Mucosa of rectum (tissue), 2 donors: ENCODE measurements around the gene B4GALNT3.

Source experiments
- H3K27ac ChIP-seq, 2 donors: one replicate each; pipeline ENCODE4 v1.7.0; 2013; ENCODE audit warnings: inconsistent platforms in 2 of 2, low read depth in 2 of 2, low read length in 2 of 2
- H3K27me3 ChIP-seq, 2 donors: one replicate each; pipeline ENCODE4 v1.7.0; 2013; ENCODE audit warnings: low read length in 2 of 2; ENCODE audit not compliant: control insufficient read depth in 2 of 2, insufficient read depth in 2 of 2
- H3K36me3 ChIP-seq, 2 donors: one replicate each; pipeline ENCODE4 v1.7.0; 2013; ENCODE audit warnings: low read length in 2 of 2; ENCODE audit not compliant: control insufficient read depth in 2 of 2, insufficient read depth in 2 of 2
- H3K4me1 ChIP-seq, 2 donors: one replicate each; pipeline ENCODE4 v1.7.0; 2013; ENCODE audit warnings: low read length in 2 of 2, mild to moderate bottlenecking in 1 of 2; ENCODE audit not compliant: control insufficient read depth in 2 of 2, insufficient read depth in 2 of 2
- H3K4me3 ChIP-seq, 2 donors: one replicate each; pipeline ENCODE4 v1.7.0; 2013; ENCODE audit warnings: low read length in 2 of 2
- H3K9ac ChIP-seq, 2 donors: one replicate each; pipeline ENCODE4 v1.7.0; 2013; ENCODE audit warnings: low read length in 2 of 2, low read depth in 1 of 2, mild to moderate bottlenecking in 1 of 2
- H3K9me3 ChIP-seq, 2 donors: one replicate each; pipeline ENCODE4 v1.7.0; 2013; ENCODE audit warnings: low read length in 2 of 2; ENCODE audit not compliant: control insufficient read depth in 2 of 2
- donor health status: healthy.
- donor health status: Normal muscosa, but diverticular disease.

Gene B4GALNT3

GRCh38 chr12:602700-603068, 142.9 kb downstream of the B4GALNT3 start:
- Histone ChIP-seq H3K27ac (no peak overlapping the region), H3K27me3 (no peaks in the 10 kb centered on the region), H3K36me3 (no peaks in the 10 kb centered on the region), H3K4me3 (no peak overlapping the region), H3K4me1 (no peaks in the 10 kb centered on the region), H3K9ac (no peak overlapping the region), H3K9me3 (no peaks in the 10 kb centered on the region)

GRCh38 chr12:604956-605355, 145.2 kb downstream of the B4GALNT3 start:
- Histone ChIP-seq H3K36me3 (no peaks in the 10 kb centered on the region), H3K9ac (no peak overlapping the region), H3K9me3 (no peaks in the 10 kb centered on the region), H3K27me3 (no peaks in the 10 kb centered on the region), H3K4me1 (peaks cover 0 to 1% of the 10 kb centered on the region in 2 donors), H3K27ac (no peak overlapping the region), H3K4me3 (no peak overlapping the region)

DNA sequence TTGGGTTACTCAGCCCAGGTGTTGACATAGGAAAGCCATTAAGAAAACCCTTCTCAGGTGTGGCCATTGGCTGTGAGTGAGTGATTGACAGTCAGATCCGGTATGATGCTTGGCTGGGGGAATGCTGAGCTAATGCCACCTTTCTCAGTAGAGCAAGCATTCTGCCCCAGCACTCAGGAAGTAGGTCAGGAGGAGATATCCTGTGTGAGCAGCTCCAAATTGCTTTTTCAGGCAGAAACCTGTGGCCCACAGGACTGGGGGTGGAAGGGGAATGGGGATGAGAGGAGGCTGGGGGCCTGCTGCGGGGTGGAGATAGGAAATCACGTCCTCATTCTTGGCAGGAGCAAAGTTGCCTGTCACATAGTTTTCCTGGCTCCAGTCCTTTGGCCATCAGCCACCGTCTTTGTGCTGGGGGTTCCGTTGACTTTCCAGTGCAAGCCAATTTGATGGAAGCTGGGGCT, 147.8 kb downstream of the B4GALNT3 start:
- H3K9ac ChIP-seq = no peak overlapping the region
- H3K9me3 ChIP-seq = no peaks in the 10 kb centered on the region
- H3K27me3 ChIP-seq = no peaks in the 10 kb centered on the region
- H3K4me1 ChIP-seq = peaks cover 0 to 7% of the 10 kb centered on the region in 2 donors
- no peak overlapping the region for H3K27ac ChIP-seq
- H3K36me3 ChIP-seq = no peaks in the 10 kb centered on the region
- no peak overlapping the region for H3K4me3 ChIP-seq

- H3K27ac ChIP-seq = no peak overlapping the region
- H3K36me3 ChIP-seq = no peaks in the 10 kb centered on the region
- H3K27me3 ChIP-seq = no peaks in the 10 kb centered on the region
- no peaks in the 10 kb centered on the region for H3K9me3 ChIP-seq
- peaks cover 0 to 7% of the 10 kb centered on the region in 2 donors for H3K4me1 ChIP-seq
- no peak overlapping the region for H3K9ac ChIP-seq
- H3K4me3 ChIP-seq = no peak overlapping the region
Observed at GRCh38 chr12:608413-608812, 148.7 kb downstream of the B4GALNT3 start.

- H3K4me3 ChIP-seq = no peak overlapping the region
- H3K27me3 ChIP-seq = no peaks in the 10 kb centered on the region
- H3K9me3 ChIP-seq = no peaks in the 10 kb centered on the region
- H3K27ac ChIP-seq = no peak overlapping the region
- peaks cover 0 to 7% of the 10 kb centered on the region in 2 donors for H3K4me1 ChIP-seq
- H3K36me3 ChIP-seq = no peaks in the 10 kb centered on the region
- no peak overlapping the region for H3K9ac ChIP-seq
Observed at GRCh38 chr12:608921-609320, 149.2 kb downstream of the B4GALNT3 start.

DNA sequence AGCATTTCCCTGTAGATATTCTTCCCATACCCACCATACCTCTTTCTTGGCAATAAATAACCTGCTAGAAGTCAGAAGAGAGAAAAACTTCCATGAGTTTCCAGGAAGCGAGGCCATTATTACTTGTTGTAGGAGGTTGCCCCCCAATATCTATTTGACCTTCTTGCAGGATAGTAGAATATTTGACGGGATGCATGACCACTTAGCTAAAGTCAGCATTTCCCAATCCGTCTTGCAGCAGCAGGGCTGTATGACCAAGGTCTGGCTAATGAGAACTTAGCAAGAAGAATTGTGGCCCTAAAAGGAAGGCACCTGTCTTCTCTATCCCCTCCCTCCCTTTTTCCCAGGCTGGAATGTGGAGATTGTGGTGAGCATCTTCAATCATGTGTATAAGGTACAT, 152.0 kb downstream of the B4GALNT3 start:
- H3K27me3 ChIP-seq = no peaks in the 10 kb centered on the region
- peaks cover 0 to 7% of the 10 kb centered on the region in 2 donors for H3K4me1 ChIP-seq
- no peaks in the 10 kb centered on the region for H3K9me3 ChIP-seq
- no peak overlapping the region for H3K9ac ChIP-seq
- H3K4me3 ChIP-seq = no peak overlapping the region
- H3K36me3 ChIP-seq = no peaks in the 10 kb centered on the region
- H3K27ac ChIP-seq = no peak overlapping the region

DNA sequence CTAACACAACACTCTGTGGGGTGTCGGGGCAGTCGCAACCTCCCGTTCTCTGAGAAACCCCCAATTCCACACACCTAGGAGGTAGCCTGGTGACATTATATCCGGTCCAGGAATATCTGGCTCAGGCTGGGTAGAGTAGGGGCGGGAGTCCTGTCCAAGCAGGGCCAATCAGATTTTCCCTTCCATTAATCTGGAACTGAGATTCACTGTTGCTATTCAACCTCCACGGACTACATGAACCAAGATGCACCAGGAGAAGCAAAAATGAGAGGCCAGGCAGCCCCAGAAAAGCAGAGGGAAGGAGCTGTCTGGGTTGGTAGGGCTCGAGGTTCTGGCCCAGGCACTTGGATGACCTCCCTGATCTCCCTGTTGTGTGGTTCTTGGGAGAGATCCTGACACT, 152.6 kb downstream of the B4GALNT3 start:
- no peak overlapping the region for H3K4me3 ChIP-seq
- H3K4me1 ChIP-seq = peaks cover 0 to 7% of the 10 kb centered on the region in 2 donors
- H3K27ac ChIP-seq = no peak overlapping the region

GRCh38 chr12:612886-613285, 153.1 kb downstream of the B4GALNT3 start:
- Histone ChIP-seq H3K4me1 (peaks cover 0 to 7% of the 10 kb centered on the region in 2 donors), H3K27ac (no peak overlapping the region), H3K27me3 (no peaks in the 10 kb centered on the region), H3K36me3 (no peaks in the 10 kb centered on the region), H3K4me3 (no peak overlapping the region), H3K9me3 (no peaks in the 10 kb centered on the region), H3K9ac (no peak overlapping the region)

More for the DNA sequence above, 152.6 kb downstream of the B4GALNT3 start:
- Histone ChIP-seq H3K36me3 (no peaks in the 10 kb centered on the region), H3K9ac (no peak overlapping the region), H3K9me3 (no peaks in the 10 kb centered on the region), H3K27me3 (no peaks in the 10 kb centered on the region)
